ENCODE measurements around the gene MMP24.

The MMP24 gene

GRCh38 chr20:35295058-35295457 is 68.6 kb downstream of the MMP24 start:
- no peak for DNase-seq

GRCh38 chr20:35295674-35296073 is 69.2 kb downstream of the MMP24 start:
- DNase-seq = no peak

GRCh38 chr20:35296101-35296554 is 69.6 kb downstream of the MMP24 start:
- no peak for DNase-seq

- DNase-seq = no peak
Observed at GRCh38 chr20:35297155-35297554, 70.7 kb downstream of the MMP24 start.

- no peak for DNase-seq
Observed at GRCh38 chr20:35297740-35298139, 71.2 kb downstream of the MMP24 start.

- DNase-seq = no peak
Observed at GRCh38 chr20:35298264-35298663, 71.8 kb downstream of the MMP24 start.

GRCh38 chr20:35299780-35300179 is 73.3 kb downstream of the MMP24 start:
- DNase-seq = no peak

GRCh38 chr20:35300469-35301262 is 74.2 kb downstream of the MMP24 start:
- no peak for DNase-seq

- no peak for DNase-seq
Observed at GRCh38 chr20:35301426-35301825, 74.9 kb downstream of the MMP24 start.

GRCh38 chr20:35302421-35303335 is 76.2 kb downstream of the MMP24 start:
- DNase-seq = no peak

- no peak for DNase-seq
Observed at GRCh38 chr20:35303382-35303734, 76.9 kb downstream of the MMP24 start.

GRCh38 chr20:35303735-35304491 is 77.4 kb downstream of the MMP24 start:
- peak; percentile 86 for DNase-seq

GRCh38 chr20:35304956-35305355 is 78.5 kb downstream of the MMP24 start:
- DNase-seq = no peak

- DNase-seq = no peak
Observed at GRCh38 chr20:35305682-35306556, 79.4 kb downstream of the MMP24 start.

GRCh38 chr20:35306931-35307517 is 80.5 kb downstream of the MMP24 start:
- peak in 1 of 2 donors; percentile 8 for DNase-seq

GRCh38 chr20:35307666-35308653 is 81.5 kb downstream of the MMP24 start:
- DNase-seq = no peak

- DNase-seq = no peak
Observed at GRCh38 chr20:35311409-35311808, 84.9 kb downstream of the MMP24 start.

- no peak for DNase-seq
Observed at GRCh38 chr20:35311822-35312221, 85.3 kb downstream of the MMP24 start.

GRCh38 chr20:35312318-35312717 is 85.8 kb downstream of the MMP24 start:
- DNase-seq = no peak

Data from CD4-positive, alpha-beta T cell treated with Interleukin-4 for 1 hour (primary cell).